ENCODE measurements around the gene DOP1A. TPM values are rescaled to one million over a fixed set of nuclear protein-coding genes. Genes with fewer than 3 reads are reported as not detected.

Gene DOP1A
- total RNA-seq, 2 donors from 2014 or later, result 25.9 to 26.7 TPM

GRCh38 chr6:83042467-83043053 is 24.9 kb upstream of the DOP1A start:
- H3K4me1 ChIP-seq, result no peaks in the 10 kb centered on the region
- ATAC-seq (no peak), DNase-seq (no peak)
- TF ChIP-seq, protein P1, sequence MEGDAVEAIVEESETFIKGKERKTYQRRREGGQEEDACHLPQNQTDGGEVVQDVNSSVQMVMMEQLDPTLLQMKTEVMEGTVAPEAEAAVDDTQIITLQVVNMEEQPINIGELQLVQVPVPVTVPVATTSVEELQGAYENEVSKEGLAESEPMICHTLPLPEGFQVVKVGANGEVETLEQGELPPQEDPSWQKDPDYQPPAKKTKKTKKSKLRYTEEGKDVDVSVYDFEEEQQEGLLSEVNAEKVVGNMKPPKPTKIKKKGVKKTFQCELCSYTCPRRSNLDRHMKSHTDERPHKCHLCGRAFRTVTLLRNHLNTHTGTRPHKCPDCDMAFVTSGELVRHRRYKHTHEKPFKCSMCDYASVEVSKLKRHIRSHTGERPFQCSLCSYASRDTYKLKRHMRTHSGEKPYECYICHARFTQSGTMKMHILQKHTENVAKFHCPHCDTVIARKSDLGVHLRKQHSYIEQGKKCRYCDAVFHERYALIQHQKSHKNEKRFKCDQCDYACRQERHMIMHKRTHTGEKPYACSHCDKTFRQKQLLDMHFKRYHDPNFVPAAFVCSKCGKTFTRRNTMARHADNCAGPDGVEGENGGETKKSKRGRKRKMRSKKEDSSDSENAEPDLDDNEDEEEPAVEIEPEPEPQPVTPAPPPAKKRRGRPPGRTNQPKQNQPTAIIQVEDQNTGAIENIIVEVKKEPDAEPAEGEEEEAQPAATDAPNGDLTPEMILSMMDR (IDR thresholded peaks at IDR 0.05), result no peak
- TF ChIP-seq POLR2A (IDR thresholded peaks at IDR 0.05), result no peak
- WGBS, 2 donors, result 75 to 85% methylated on average over 4 of the region's 4 CpGs
- H3K27me3 ChIP-seq, result no peaks in the 10 kb centered on the region
- H3K4me3 ChIP-seq, result no peak overlapping the region
- no peak overlapping the region for H3K27ac ChIP-seq
- H3K36me3 ChIP-seq (replicated peaks in 1 of 2; ENCODE audit: insufficient read depth in 1 of 2, low read depth in 2 of 2), result no peaks in the 10 kb centered on the region
- H3K9me3 ChIP-seq, result no peaks in the 10 kb centered on the region
- intact Hi-C loops (cut with DNase I), result no loop called here

DNA sequence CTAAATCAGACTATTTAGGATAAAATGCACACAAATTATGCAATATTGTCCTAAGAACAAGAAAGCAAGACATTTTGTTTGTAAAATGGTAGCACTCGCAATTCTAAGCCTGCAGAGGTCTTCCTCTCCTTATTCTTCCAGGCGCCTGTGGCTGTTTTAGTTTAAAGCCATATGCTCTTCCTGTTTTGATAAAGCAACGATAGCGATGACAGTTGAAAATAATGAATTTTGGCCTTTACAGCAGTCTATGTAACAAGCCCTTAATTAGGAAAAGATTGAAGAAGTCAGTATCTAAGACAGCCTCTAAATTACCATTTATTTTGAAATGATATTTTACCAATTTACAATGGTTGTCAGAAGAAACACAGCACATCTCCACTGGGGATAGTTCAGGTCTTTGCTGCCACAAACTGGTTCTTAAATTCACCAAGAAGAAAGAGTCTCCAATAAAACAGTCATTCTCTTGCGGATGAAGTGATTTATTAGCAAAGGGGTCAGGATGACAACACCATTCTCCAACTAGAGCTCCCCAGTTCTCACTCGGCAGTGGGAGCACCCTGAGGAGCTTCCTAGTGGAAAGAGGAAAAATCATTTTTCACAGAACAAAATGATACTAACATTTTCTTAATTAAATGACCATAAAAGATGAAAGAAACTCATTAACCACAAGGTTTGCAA is 23.2 kb upstream of the DOP1A start:
- ATAC-seq (no peak), DNase-seq (no peak)
- no peaks in the 10 kb centered on the region for H3K4me1 ChIP-seq
- no peak overlapping the region for H3K4me3 ChIP-seq
- intact Hi-C loops (cut with DNase I), result no loop called here
- no peaks in the 10 kb centered on the region for H3K27me3 ChIP-seq
- H3K27ac ChIP-seq, result no peak overlapping the region
- no peak for TF ChIP-seq POLR2A (IDR thresholded peaks at IDR 0.05)
- TF ChIP-seq, protein P1 (IDR thresholded peaks at IDR 0.05), result no peak
- no peaks in the 10 kb centered on the region for H3K9me3 ChIP-seq
- 91 to 92% methylated on average over 6 of the region's 6 CpGs for WGBS, 2 donors
- H3K36me3 ChIP-seq (replicated peaks in 1 of 2; ENCODE audit: insufficient read depth in 1 of 2, low read depth in 2 of 2), result no peaks in the 10 kb centered on the region

GRCh38 chr6:83047065-83047754 is 20.3 kb upstream of the DOP1A start:
- no peaks in the 10 kb centered on the region for H3K36me3 ChIP-seq (replicated peaks in 1 of 2; ENCODE audit: insufficient read depth in 1 of 2, low read depth in 2 of 2)
- no peaks in the 10 kb centered on the region for H3K27me3 ChIP-seq

GRCh38 chr6:83051377-83052172 is 15.9 kb upstream of the DOP1A start:
- intact Hi-C loops (cut with DNase I), result loop anchor here (5.0 kb wide), 1 partner anchor 779 kb away; no protein-coding TSS in a partner anchor

More at GRCh38 chr6:83047065-83047754, 20.3 kb upstream of the DOP1A start:
- Histone ChIP-seq H3K4me1 (no peaks in the 10 kb centered on the region), H3K27ac (no peak overlapping the region), H3K9me3 (no peaks in the 10 kb centered on the region), H3K4me3 (no peak overlapping the region)
- TF ChIP-seq, protein P1 (IDR thresholded peaks at IDR 0.05), result no peak
- TF ChIP-seq POLR2A (IDR thresholded peaks at IDR 0.05), result no peak
- intact Hi-C loops (cut with DNase I), result no loop called here
- DNase-seq (no peak), ATAC-seq (peak; percentile 64)
- 78% methylated on average over 7 of the region's 7 CpGs for WGBS, 2 donors

More at GRCh38 chr6:83051377-83052172, 15.9 kb upstream of the DOP1A start:
- Histone ChIP-seq H3K4me3 (no peak overlapping the region), H3K4me1 (no peaks in the 10 kb centered on the region), H3K27ac (no peak overlapping the region), H3K9me3 (no peaks in the 10 kb centered on the region), H3K27me3 (no peaks in the 10 kb centered on the region), H3K36me3 (replicated peaks in 1 of 2; ENCODE audit: insufficient read depth in 1 of 2, low read depth in 2 of 2) (no peaks in the 10 kb centered on the region)
- no peak for TF ChIP-seq POLR2A (IDR thresholded peaks at IDR 0.05)
- TF ChIP-seq, protein P1 (IDR thresholded peaks at IDR 0.05), result no peak
- no peak for DNase-seq
- no peak for ATAC-seq
- 48 to 56% methylated on average over 5 of the region's 5 CpGs for WGBS, 2 donors

All from body of pancreas (tissue), 4 donors.